CD14-positive monocyte (primary cell): ENCODE measurements around the gene SLC35A2. TPM values are rescaled to one million over a fixed set of nuclear protein-coding genes. Genes with fewer than 3 reads are reported as not detected.
A peak's percentile ranks its signal among the peaks of the same experiment; 100 is the strongest.

ENCODE experiments used
- DNase-seq, 3 donors: peaks; one replicate each; pipeline ENCODE4 v3.0.0-alpha.2; 2011 to 2022
- H2AFZ ChIP-seq: 2 replicates; pipeline ENCODE4 v1.6.0; 2012; ENCODE audit warnings: mild to moderate bottlenecking, low read depth, low read length, inconsistent platforms; ENCODE audit not compliant: insufficient read depth, poor library complexity, severe bottlenecking
- H3K27ac ChIP-seq, 2 donors: 1 replicate in 1 of 2; 2 replicates in 1 of 2; pipeline ENCODE4 v1.5.1; 2012 to 2013; ENCODE audit warnings: low read length in 2 of 2, control low read depth in 1 of 2, inconsistent platforms in 1 of 2, low read depth in 1 of 2, mild to moderate bottlenecking in 1 of 2
- H3K27me3 ChIP-seq, 2 donors: one replicate each; pipeline versions ENCODE4 v1.6.0 to v1.6.1; 2011 to 2013; ENCODE audit warnings: low read length in 2 of 2; ENCODE audit not compliant: control insufficient read depth in 2 of 2, insufficient read depth in 2 of 2
- H3K36me3 ChIP-seq, 2 donors: replicated peaks in 1 of 2; 1 replicate in 1 of 2; 2 replicates in 1 of 2; pipeline versions ENCODE4 v1.5.1 to v1.6.1; 2012 to 2013; ENCODE audit warnings: low read length in 2 of 2, control low read depth in 1 of 2, inconsistent platforms in 1 of 2, mild to moderate bottlenecking in 1 of 2; ENCODE audit not compliant: insufficient read depth in 2 of 2, control insufficient read depth in 1 of 2
- H3K4me1 ChIP-seq, 2 donors: 1 replicate in 1 of 2; 2 replicates in 1 of 2; pipeline versions ENCODE4 v1.5.1 to v1.6.1; 2012 to 2013; ENCODE audit warnings: low read length in 2 of 2, control low read depth in 1 of 2, inconsistent platforms in 1 of 2, mild to moderate bottlenecking in 1 of 2, moderate library complexity in 1 of 2; ENCODE audit not compliant: insufficient read depth in 2 of 2, control insufficient read depth in 1 of 2
- H3K4me2 ChIP-seq: replicated peaks from 2 replicates; pipeline ENCODE3; 2012; ENCODE audit warnings: low read length, moderate library complexity, mild to moderate bottlenecking; ENCODE audit not compliant: poor library complexity, severe bottlenecking; ENCODE audit errors: extremely low read depth
- H3K4me3 ChIP-seq, 3 experiments: fragments of 200-600 bp in 1 of 3; sonication (generic) in 1 of 3; replicated peaks in 1 of 3; 1 replicate in 2 of 3; 2 replicates in 1 of 3; pipeline ENCODE4 v1.5.1; 2011 to 2013; ENCODE audit warnings: low read length in 3 of 3, mild to moderate bottlenecking in 3 of 3, control low read depth in 2 of 3, low read depth in 2 of 3, inconsistent platforms in 1 of 3, moderate library complexity in 1 of 3
- H3K79me2 ChIP-seq: 2 replicates; pipeline ENCODE4 v1.6.0; 2012; ENCODE audit warnings: mild to moderate bottlenecking, control low read depth, inconsistent platforms, low read length, moderate library complexity; ENCODE audit not compliant: insufficient read depth
- H3K9ac ChIP-seq: 2 replicates; pipeline ENCODE4 v1.6.0; 2017; ENCODE audit warnings: low read length, mild to moderate bottlenecking; ENCODE audit not compliant: insufficient read depth, poor library complexity, severe bottlenecking
- H3K9me3 ChIP-seq, 2 donors: replicated peaks in 1 of 2; 1 replicate in 1 of 2; 2 replicates in 1 of 2; pipeline versions ENCODE4 v1.5.1 to v1.6.1; 2012 to 2013; ENCODE audit warnings: low read length in 2 of 2, control low read depth in 1 of 2; ENCODE audit not compliant: control insufficient read depth in 1 of 2, insufficient read depth in 1 of 2
- H4K20me1 ChIP-seq: 2 replicates; pipeline ENCODE4 v1.6.0; 2012; ENCODE audit warnings: mild to moderate bottlenecking, low read length, control low read depth, moderate library complexity; ENCODE audit not compliant: insufficient read depth
- H3K27ac Mint-ChIP-seq, 7 donors: one replicate each; pipeline ENCODE4 v1.8.0; 2020; ENCODE audit warnings: mild to moderate bottlenecking in 7 of 7, mixed read lengths in 7 of 7, moderate library complexity in 6 of 7, inconsistent platforms in 2 of 7
- H3K27me3 Mint-ChIP-seq, 3 donors: one replicate each; pipeline ENCODE4 v1.8.0; 2021 to 2022; ENCODE audit warnings: low read depth in 3 of 3, mild to moderate bottlenecking in 3 of 3, mixed read lengths in 3 of 3, moderate library complexity in 3 of 3, inconsistent platforms in 1 of 3
- H3K36me3 Mint-ChIP-seq, 2 donors: one replicate each; pipeline ENCODE4 v1.8.0; 2020; ENCODE audit warnings: mixed read lengths in 2 of 2, inconsistent platforms in 1 of 2, mild to moderate bottlenecking in 1 of 2
- H3K4me1 Mint-ChIP-seq: one replicate; pipeline ENCODE4 v1.8.0; 2020; ENCODE audit warnings: mild to moderate bottlenecking, mixed read lengths
- H3K4me3 Mint-ChIP-seq, 2 donors: one replicate each; pipeline ENCODE4 v1.8.0; 2020; ENCODE audit warnings: mild to moderate bottlenecking in 2 of 2, mixed read lengths in 2 of 2, moderate library complexity in 1 of 2
- H3K9me3 Mint-ChIP-seq, 7 donors: one replicate each; pipeline ENCODE4 v1.8.0; 2020 to 2022; ENCODE audit warnings: mixed read lengths in 7 of 7, mild to moderate bottlenecking in 6 of 7, moderate library complexity in 6 of 7, inconsistent platforms in 2 of 7
- WGBS: methylation state at CpG from one replicate; pipeline ENCODE4 v1.1.5; 2013; ENCODE audit warnings: missing lambda C conversion rate; ENCODE audit not compliant: insufficient coverage; 5-methylcytosine and 5-hydroxymethylcytosine counted together
- intact Hi-C, 2 donors: fragments of 100-400 bp; cut with micrococcal nuclease; formaldehyde crosslinking; loops; one replicate each; pipeline versions ENCODE4 v1.15.0 to v1.15.1; 2023
- polyA plus RNA-seq, 3 donors: library from polyadenylated mRNA; depleted of rRNA in 1 of 3; unstranded in 2 of 3; stranded (reverse) in 1 of 3; fragments of 300-500 nt in 2 of 3; fragments of >200 nt in 1 of 3; fragmentation: Illumina TruSeq in 2 of 3; gene quantifications; 1 replicate in 2 of 3; 2 replicates in 1 of 3; pipeline ENCODE4 v1.2.3, GENCODE V29; 2012 to 2021
- TF ChIP-seq, protein P1 (sequence below): fragments of 200-600 bp; IDR thresholded peaks from one replicate; pipeline ENCODE4 v1.8.0; 2022; ENCODE audit warnings: antibody characterized with exemption, mild to moderate bottlenecking

SLC35A2 gene
- polyA plus RNA-seq, 3 donors, result 14.3 to 21.6 (median 18.4) TPM

DNA sequence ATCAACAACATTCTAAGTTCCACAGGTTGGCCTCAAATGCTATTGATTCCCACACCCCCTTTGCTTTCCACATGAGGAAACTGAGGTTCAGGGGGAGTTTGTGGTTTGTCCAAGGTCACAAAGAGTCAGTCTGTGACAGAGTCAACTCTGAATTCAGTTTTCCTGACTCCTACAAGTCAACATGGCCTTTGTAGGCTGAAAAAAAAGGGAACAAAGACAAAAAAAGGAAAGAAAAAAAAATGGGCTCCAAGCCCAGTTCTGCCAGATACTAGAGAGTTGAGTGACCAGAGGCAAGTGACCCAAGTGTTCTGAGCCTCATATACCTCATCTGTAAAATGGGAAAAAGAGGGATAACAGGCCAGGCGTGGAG is 23.8 kb upstream of the SLC35A2 start:
- peaks cover 39 to 40% of the 10 kb centered on the region in 2 donors for H3K4me1 ChIP-seq
- peaks cover 29% of the 10 kb centered on the region for H3K79me2 ChIP-seq
- no CpG with 5 or more reads among the region's 1 CpG for WGBS
- H3K36me3 Mint-ChIP-seq, result peaks cover 32 to 59% of the 10 kb centered on the region in 2 donors
- H4K20me1 ChIP-seq, result peaks cover 9% of the 10 kb centered on the region
- H2AFZ ChIP-seq, result no peak overlapping the region
- no peaks in the 10 kb centered on the region for H3K27me3 ChIP-seq
- H3K27ac ChIP-seq, result peak overlapping the region in 1 of 2 donors; percentile 42
- H3K4me3 ChIP-seq, result no peak overlapping the region
- no peak overlapping the region for H3K4me3 Mint-ChIP-seq
- no peaks in the 10 kb centered on the region for H3K9me3 ChIP-seq
- intact Hi-C loops, result no loop called here
- no peak overlapping the region for H3K9ac ChIP-seq
- TF ChIP-seq, protein P1, sequence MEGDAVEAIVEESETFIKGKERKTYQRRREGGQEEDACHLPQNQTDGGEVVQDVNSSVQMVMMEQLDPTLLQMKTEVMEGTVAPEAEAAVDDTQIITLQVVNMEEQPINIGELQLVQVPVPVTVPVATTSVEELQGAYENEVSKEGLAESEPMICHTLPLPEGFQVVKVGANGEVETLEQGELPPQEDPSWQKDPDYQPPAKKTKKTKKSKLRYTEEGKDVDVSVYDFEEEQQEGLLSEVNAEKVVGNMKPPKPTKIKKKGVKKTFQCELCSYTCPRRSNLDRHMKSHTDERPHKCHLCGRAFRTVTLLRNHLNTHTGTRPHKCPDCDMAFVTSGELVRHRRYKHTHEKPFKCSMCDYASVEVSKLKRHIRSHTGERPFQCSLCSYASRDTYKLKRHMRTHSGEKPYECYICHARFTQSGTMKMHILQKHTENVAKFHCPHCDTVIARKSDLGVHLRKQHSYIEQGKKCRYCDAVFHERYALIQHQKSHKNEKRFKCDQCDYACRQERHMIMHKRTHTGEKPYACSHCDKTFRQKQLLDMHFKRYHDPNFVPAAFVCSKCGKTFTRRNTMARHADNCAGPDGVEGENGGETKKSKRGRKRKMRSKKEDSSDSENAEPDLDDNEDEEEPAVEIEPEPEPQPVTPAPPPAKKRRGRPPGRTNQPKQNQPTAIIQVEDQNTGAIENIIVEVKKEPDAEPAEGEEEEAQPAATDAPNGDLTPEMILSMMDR, result no peak
- H3K36me3 ChIP-seq, result peaks cover 27 to 39% of the 10 kb centered on the region in 2 donors
- H3K4me2 ChIP-seq, result no peak overlapping the region
- H3K9me3 Mint-ChIP-seq, result peaks cover 0 to 3% (median 0%) of the 10 kb centered on the region in 7 donors
- peak overlapping the region in 6 of 7 donors; percentile 35 to 81 (median 58) for H3K27ac Mint-ChIP-seq
- DNase-seq, result no peak
- peaks cover 44% of the 10 kb centered on the region for H3K4me1 Mint-ChIP-seq
- peaks cover 0 to 3% (median 1%) of the 10 kb centered on the region in 3 donors for H3K27me3 Mint-ChIP-seq

DNA sequence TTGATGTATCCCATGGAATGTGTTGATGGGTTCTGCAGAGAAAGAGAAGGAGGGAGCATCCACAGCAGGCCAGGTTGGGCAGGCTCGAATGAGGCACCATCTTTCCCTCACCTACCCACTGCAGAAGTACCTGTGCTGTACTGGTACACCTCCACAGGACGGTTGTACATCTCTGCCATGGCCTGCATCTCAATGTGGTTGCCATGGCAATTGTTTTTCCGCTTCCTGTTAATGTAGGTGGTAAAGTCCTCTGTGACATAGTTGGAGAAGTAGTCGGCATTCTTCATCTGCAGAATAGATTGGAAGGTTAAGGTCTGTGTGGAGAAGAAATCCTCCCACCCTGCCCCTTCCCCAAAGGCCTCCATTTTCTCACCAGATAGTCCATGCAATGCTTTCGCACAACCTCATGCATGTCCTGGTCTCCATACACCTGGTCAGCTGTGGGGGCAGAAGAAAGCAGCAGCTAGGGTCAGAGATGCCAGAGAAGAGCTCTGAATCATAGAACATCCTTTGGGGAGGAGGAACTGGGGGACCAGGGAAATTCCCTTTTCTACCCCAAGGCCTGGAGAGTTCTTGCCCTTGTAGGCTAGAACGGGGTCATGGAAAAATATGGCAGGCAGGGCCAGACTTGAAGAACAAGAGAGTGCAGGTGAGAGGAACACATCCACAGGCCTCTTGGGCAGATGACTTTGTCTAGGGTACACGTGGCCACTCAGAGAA is 23.3 kb upstream of the SLC35A2 start:
- peaks cover 34 to 39% of the 10 kb centered on the region in 2 donors for H3K4me1 ChIP-seq
- no peak overlapping the region for H3K4me3 ChIP-seq
- peaks cover 9% of the 10 kb centered on the region for H4K20me1 ChIP-seq
- peak overlapping the region in 1 of 2 donors; percentile 42 for H3K27ac ChIP-seq
- peak overlapping the region; percentile 35 to 84 (median 65) for H3K27ac Mint-ChIP-seq
- H3K36me3 ChIP-seq, result peaks cover 25 to 39% of the 10 kb centered on the region in 2 donors
- H3K27me3 Mint-ChIP-seq, result peaks cover 0 to 3% (median 1%) of the 10 kb centered on the region in 3 donors
- WGBS, result no CpG with 5 or more reads among the region's 7 CpGs
- peaks cover 0 to 5% (median 0%) of the 10 kb centered on the region in 7 donors for H3K9me3 Mint-ChIP-seq
- H3K9me3 ChIP-seq, result no peaks in the 10 kb centered on the region
- intact Hi-C loops, result no loop called here
- H3K9ac ChIP-seq, result no peak overlapping the region
- no peak overlapping the region for H3K4me3 Mint-ChIP-seq
- TF ChIP-seq, protein P1, result no peak
- H3K36me3 Mint-ChIP-seq, result peaks cover 32 to 58% of the 10 kb centered on the region in 2 donors
- DNase-seq, result peak in 1 of 3 donors; percentile 48
- H3K27me3 ChIP-seq, result no peaks in the 10 kb centered on the region
- H2AFZ ChIP-seq, result no peak overlapping the region
- H3K4me1 Mint-ChIP-seq, result peaks cover 41% of the 10 kb centered on the region
- peaks cover 23% of the 10 kb centered on the region for H3K79me2 ChIP-seq
- no peak overlapping the region for H3K4me2 ChIP-seq
